GM18868 (cell line): ENCODE measurements around the gene ATP11A.
"Not testable (repeated sequence)": the region's sequence is repeated elsewhere in the genome, so short reads cannot be mapped to it uniquely, and the experiment has no call there.

Experiments
- ATAC-seq: cut with Tn5 transposase; IDR thresholded peaks from one replicate; pipeline ENCODE4 v1.9.1; 2021; ENCODE audit warnings: mild to moderate bottlenecking, moderate library complexity; ENCODE audit not compliant: unreplicated experiment

ATP11A gene

GRCh38 chr13:112669881-112670499, 19.8 kb upstream of the ATP11A start:
- no peak for ATAC-seq

GRCh38 chr13:112670864-112671263, 19.0 kb upstream of the ATP11A start:
- no peak for ATAC-seq

GRCh38 chr13:112671359-112671758, 18.5 kb upstream of the ATP11A start:
- ATAC-seq, result no peak

GRCh38 chr13:112672651-112673284, 17.1 kb upstream of the ATP11A start:
- ATAC-seq, result no peak

GRCh38 chr13:112674412-112675365, 15.1 kb upstream of the ATP11A start:
- ATAC-seq, result peak; percentile 65

- ATAC-seq, result no peak
These were observed 14.5 kb upstream of the ATP11A start for GRCh38 chr13:112675366-112675756.

GRCh38 chr13:112677421-112677962, 12.3 kb upstream of the ATP11A start:
- ATAC-seq, result not testable (repeated sequence)

GRCh38 chr13:112679381-112679780, 10.5 kb upstream of the ATP11A start:
- no peak for ATAC-seq

- no peak for ATAC-seq
These were observed 9.7 kb upstream of the ATP11A start for GRCh38 chr13:112679932-112680677.

GRCh38 chr13:112680741-112681360, 9.0 kb upstream of the ATP11A start:
- ATAC-seq, result no peak

- ATAC-seq, result no peak
These were observed 6.3 kb upstream of the ATP11A start for GRCh38 chr13:112683581-112683980.

GRCh38 chr13:112684071-112684845, 5.6 kb upstream of the ATP11A start:
- no peak for ATAC-seq

GRCh38 chr13:112685189-112685805, 4.5 kb upstream of the ATP11A start:
- not testable (repeated sequence) for ATAC-seq

GRCh38 chr13:112685896-112686295, 3.9 kb upstream of the ATP11A start:
- ATAC-seq, result no peak

- no peak for ATAC-seq
These were observed 3.5 kb upstream of the ATP11A start for GRCh38 chr13:112686364-112686763.

GRCh38 chr13:112686987-112687386, 2.9 kb upstream of the ATP11A start:
- no peak for ATAC-seq

GRCh38 chr13:112687836-112688559, 1.8 kb upstream of the ATP11A start:
- no peak for ATAC-seq

GRCh38 chr13:112688560-112689302, 1.1 kb upstream of the ATP11A start:
- no peak for ATAC-seq
